SK-N-SH (cell line): ENCODE measurements around the gene MAPKAPK3. TPM values are rescaled to one million over a fixed set of nuclear protein-coding genes. Genes with fewer than 3 reads are reported as not detected.

ENCODE experiments used
- CTCF ChIA-PET: fragments of 300-600, 350-600 bp; formaldehyde crosslinking; extraction: SDS; loops from one replicate; lab custom pipeline; 2021; lab: Yijun Ruan, JAX
- POLR2A ChIA-PET: fragments of 350-600 bp; sonication (Branson Sonifier 250); formaldehyde crosslinking; extraction: SDS; loops from one replicate; lab custom pipeline; 2020; ENCODE audit warnings: antibody characterized with exemption, inconsistent platforms; lab: Yijun Ruan, JAX
- DNase-seq: peaks from one replicate; pipeline ENCODE4 v3.0.0; 2012
- H2AFZ ChIP-seq: fragments of 200-600 bp; sonication (generic); 2 replicates; pipeline ENCODE4 v1.8.1; 2016; ENCODE audit warnings: antibody characterized with exemption, mild to moderate bottlenecking, low read depth
- H3F3A ChIP-seq: fragments of 200-600 bp; sonication (generic); replicated peaks from 2 replicates; pipeline ENCODE3; 2016; ENCODE audit warnings: antibody characterized with exemption, mild to moderate bottlenecking; ENCODE audit not compliant: insufficient read depth
- H3K27ac ChIP-seq, 2 experiments: fragments of 200-500 bp in 1 of 2; fragments of 200-600 bp in 1 of 2; sonication (Bioruptor generic) in 1 of 2; sonication (generic), shearing (Covaris generic) in 1 of 2; 2 replicates each; pipeline versions ENCODE4 v1.5.1 to v1.6.1; 2014 to 2016; ENCODE audit warnings: low read depth in 2 of 2, inconsistent platforms in 1 of 2, low read length in 1 of 2, mild to moderate bottlenecking in 1 of 2, mixed read lengths in 1 of 2
- H3K27me3 ChIP-seq: fragments of 200-600 bp; sonication (generic), shearing (Covaris generic); 2 replicates; pipeline ENCODE4 v1.6.1; 2016; ENCODE audit warnings: mixed run types; ENCODE audit not compliant: insufficient read depth
- H3K36me3 ChIP-seq, 2 experiments: fragments of 200-500 bp in 1 of 2; fragments of 200-600 bp in 1 of 2; sonication (Bioruptor generic) in 1 of 2; sonication (generic) in 1 of 2; replicated peaks in 1 of 2; 2 replicates each; pipeline versions ENCODE3 to v1.5.1; 2014 to 2016; ENCODE audit warnings: low read length in 1 of 2, mild to moderate bottlenecking in 1 of 2; ENCODE audit not compliant: insufficient read depth in 2 of 2, control insufficient read depth in 1 of 2
- H3K4me1 ChIP-seq, 2 experiments: fragments of 200-500 bp in 1 of 2; fragments of 200-600 bp in 1 of 2; sonication (Bioruptor generic) in 1 of 2; sonication (generic), shearing (Covaris generic) in 1 of 2; 2 replicates each; pipeline versions ENCODE4 v1.5.1 to v1.6.1; 2014 to 2016; ENCODE audit warnings: low read depth in 1 of 2, low read length in 1 of 2, mixed run types in 1 of 2; ENCODE audit not compliant: insufficient read depth in 2 of 2, control insufficient read depth in 1 of 2
- H3K4me2 ChIP-seq: fragments of 200-600 bp; sonication (generic), shearing (Covaris generic); 2 replicates; pipeline ENCODE4 v1.6.1; 2017; ENCODE audit warnings: mixed run types
- H3K4me3 ChIP-seq, 2 experiments: fragments of 200-500 bp in 1 of 2; fragments of 200-600 bp in 1 of 2; sonication (Bioruptor generic) in 1 of 2; sonication (generic), shearing (Covaris generic) in 1 of 2; 2 replicates each; pipeline versions ENCODE4 v1.5.1 to v1.8.1; 2014 to 2016; ENCODE audit warnings: low read depth in 2 of 2, inconsistent platforms in 1 of 2, low read length in 1 of 2, mild to moderate bottlenecking in 1 of 2, mixed read lengths in 1 of 2, moderate library complexity in 1 of 2
- H3K79me2 ChIP-seq: fragments of 200-600 bp; sonication (generic); 2 replicates; pipeline ENCODE4 v1.8.1; 2017; ENCODE audit warnings: mild to moderate bottlenecking; ENCODE audit not compliant: insufficient read depth
- H3K9ac ChIP-seq: fragments of 200-600 bp; sonication (generic); 2 replicates; pipeline ENCODE4 v1.6.1; 2017; ENCODE audit warnings: mixed run types
- H3K9me2 ChIP-seq: fragments of 200-600 bp; sonication (generic); 2 replicates; pipeline ENCODE4 v1.6.1; 2017; ENCODE audit warnings: mixed run types
- H3K9me3 ChIP-seq: fragments of 200-600 bp; sonication (generic); 2 replicates; pipeline ENCODE4 v1.6.1; 2017; ENCODE audit warnings: mixed run types, mild to moderate bottlenecking, moderate library complexity
- H4K20me1 ChIP-seq: fragments of 200-600 bp; sonication (generic); 2 replicates; pipeline ENCODE4 v1.6.1; 2017; ENCODE audit warnings: mild to moderate bottlenecking, mixed run types; ENCODE audit not compliant: insufficient read depth
- CHD2 ChIP-seq: fragments of 150-350 bp; IDR thresholded peaks from 2 replicates; pipeline ENCODE4 v1.6.1; 2018; ENCODE audit warnings: low read length; ENCODE audit not compliant: partially characterized antibody
- CTCF ChIP-seq: fragments of 200-600 bp; sonication (generic); IDR thresholded peaks from 2 replicates; pipeline ENCODE4 v1.6.1; 2017; ENCODE audit warnings: antibody characterized with exemption, mild to moderate bottlenecking, moderate library complexity
- ELF1 ChIP-seq: IDR thresholded peaks from 2 replicates; pipeline ENCODE4 v1.4.0; 2012
- EZH2phosphoT487 ChIP-seq: fragments of 200-600 bp; sonication (generic); IDR thresholded peaks from 2 replicates; pipeline ENCODE4 v1.6.1; 2017; ENCODE audit warnings: low read depth, mixed run types, mild to moderate bottlenecking, antibody characterized with exemption, moderate library complexity, borderline replicate concordance
- FOSL2 ChIP-seq: IDR thresholded peaks from 2 replicates; pipeline ENCODE4 v1.4.0; 2012; ENCODE audit warnings: low read depth, mild to moderate bottlenecking, moderate library complexity, borderline replicate concordance
- IRF3 ChIP-seq: fragments of 150-350 bp; IDR thresholded peaks from 2 replicates; pipeline ENCODE4 v1.6.1; 2016; ENCODE audit warnings: mild to moderate bottlenecking, low read depth, low read length
- JUND ChIP-seq: IDR thresholded peaks from 2 replicates; pipeline ENCODE4 v1.4.0; 2012
- MEF2A ChIP-seq: IDR thresholded peaks from 2 replicates; pipeline ENCODE4 v1.4.0; 2012; ENCODE audit warnings: low read depth, borderline replicate concordance
- NRF1 ChIP-seq: IDR thresholded peaks from 2 replicates; pipeline ENCODE4 v1.6.1; 2012; ENCODE audit warnings: low read depth, mild to moderate bottlenecking, low read length
- RFX5 ChIP-seq: IDR thresholded peaks from 2 replicates; pipeline ENCODE4 v1.6.1; 2012; ENCODE audit warnings: mild to moderate bottlenecking, improper control_type of control experiment, low read length
- RXRA ChIP-seq: IDR thresholded peaks from 2 replicates; pipeline ENCODE4 v1.4.0; 2012; ENCODE audit warnings: low read depth, mild to moderate bottlenecking, borderline replicate concordance
- TCF12 ChIP-seq: IDR thresholded peaks from 2 replicates; pipeline ENCODE4 v1.4.0; 2012
- ZBTB33 ChIP-seq: IDR thresholded peaks from 2 replicates; pipeline ENCODE4 v1.4.0; 2012; ENCODE audit warnings: low read depth, borderline replicate concordance
- WGBS: methylation state at CpG from one replicate; pipeline ENCODE4 v1.1.6; 2017; ENCODE audit warnings: low lambda C conversion rate; 5-methylcytosine and 5-hydroxymethylcytosine counted together
- polyA plus RNA-seq, 3 experiments: library from polyadenylated mRNA; depleted of rRNA; stranded (reverse); fragments of >200 nt; gene quantifications; 2 replicates each; pipeline ENCODE4 v1.2.3, GENCODE V29; 2012
- TF ChIP-seq, protein P1 (sequence below): IDR thresholded peaks from 2 replicates; pipeline ENCODE4 v1.4.0; 2012; ENCODE audit warnings: low read depth
- TF ChIP-seq, protein P2 (sequence below): IDR thresholded peaks from 2 replicates; pipeline ENCODE4 v1.6.1; 2012; ENCODE audit warnings: mild to moderate bottlenecking, low read depth, low read length, moderate library complexity
- TF ChIP-seq, protein P3 (sequence below): IDR thresholded peaks from 2 replicates; pipeline ENCODE4; 2012

Gene MAPKAPK3
- polyA plus RNA-seq, 1 of the 3 experiments (the other 2 are of a cell fraction): 29.4 TPM

GRCh38 chr3:50625231-50626182, 8.6 kb downstream of the MAPKAPK3 start:
- no peak overlapping the region for H3K4me2 ChIP-seq
- no peak overlapping the region for H3K9ac ChIP-seq
- no peaks in the 10 kb centered on the region for H3K9me2 ChIP-seq
- DNase-seq: no peak
- no peaks in the 10 kb centered on the region for H3K9me3 ChIP-seq
- TF ChIP-seq ELF1 (no peak), CHD2 (no peak), IRF3 (no peak), MEF2A (no peak), NRF1 (no peak), TCF12 (no peak)
- TF ChIP-seq, protein P1, sequence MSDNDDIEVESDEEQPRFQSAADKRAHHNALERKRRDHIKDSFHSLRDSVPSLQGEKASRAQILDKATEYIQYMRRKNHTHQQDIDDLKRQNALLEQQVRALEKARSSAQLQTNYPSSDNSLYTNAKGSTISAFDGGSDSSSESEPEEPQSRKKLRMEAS: no peak
- TF ChIP-seq, protein P2, sequence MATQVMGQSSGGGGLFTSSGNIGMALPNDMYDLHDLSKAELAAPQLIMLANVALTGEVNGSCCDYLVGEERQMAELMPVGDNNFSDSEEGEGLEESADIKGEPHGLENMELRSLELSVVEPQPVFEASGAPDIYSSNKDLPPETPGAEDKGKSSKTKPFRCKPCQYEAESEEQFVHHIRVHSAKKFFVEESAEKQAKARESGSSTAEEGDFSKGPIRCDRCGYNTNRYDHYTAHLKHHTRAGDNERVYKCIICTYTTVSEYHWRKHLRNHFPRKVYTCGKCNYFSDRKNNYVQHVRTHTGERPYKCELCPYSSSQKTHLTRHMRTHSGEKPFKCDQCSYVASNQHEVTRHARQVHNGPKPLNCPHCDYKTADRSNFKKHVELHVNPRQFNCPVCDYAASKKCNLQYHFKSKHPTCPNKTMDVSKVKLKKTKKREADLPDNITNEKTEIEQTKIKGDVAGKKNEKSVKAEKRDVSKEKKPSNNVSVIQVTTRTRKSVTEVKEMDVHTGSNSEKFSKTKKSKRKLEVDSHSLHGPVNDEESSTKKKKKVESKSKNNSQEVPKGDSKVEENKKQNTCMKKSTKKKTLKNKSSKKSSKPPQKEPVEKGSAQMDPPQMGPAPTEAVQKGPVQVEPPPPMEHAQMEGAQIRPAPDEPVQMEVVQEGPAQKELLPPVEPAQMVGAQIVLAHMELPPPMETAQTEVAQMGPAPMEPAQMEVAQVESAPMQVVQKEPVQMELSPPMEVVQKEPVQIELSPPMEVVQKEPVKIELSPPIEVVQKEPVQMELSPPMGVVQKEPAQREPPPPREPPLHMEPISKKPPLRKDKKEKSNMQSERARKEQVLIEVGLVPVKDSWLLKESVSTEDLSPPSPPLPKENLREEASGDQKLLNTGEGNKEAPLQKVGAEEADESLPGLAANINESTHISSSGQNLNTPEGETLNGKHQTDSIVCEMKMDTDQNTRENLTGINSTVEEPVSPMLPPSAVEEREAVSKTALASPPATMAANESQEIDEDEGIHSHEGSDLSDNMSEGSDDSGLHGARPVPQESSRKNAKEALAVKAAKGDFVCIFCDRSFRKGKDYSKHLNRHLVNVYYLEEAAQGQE: no peak
- no peaks in the 10 kb centered on the region; the same call in 1 of the 2 replicates for H3K79me2 ChIP-seq
- POLR2A ChIA-PET: no interaction called here
- H3K27ac ChIP-seq: no peak overlapping the region
- H4K20me1 ChIP-seq: no peaks in the 10 kb centered on the region
- 90% methylated on average over 15 of the region's 18 CpGs for WGBS
- no peaks in the 10 kb centered on the region for H3K36me3 ChIP-seq
- H3K4me1 ChIP-seq: peaks cover 11 to 14% of the 10 kb centered on the region in 2 experiments; a peak in 2 of 4 replicates
- H3K4me3 ChIP-seq: no peak overlapping the region
- no peak overlapping the region for H2AFZ ChIP-seq
- CTCF ChIA-PET: interaction anchor here (1.1 to 14.3 kb wide), 3 partner anchors 8 to 27 kb away, joined by 3 to 162 read pairs (median 4); partner anchors contain the start of gene MAPKAPK3
- H3K27me3 ChIP-seq: no peaks in the 10 kb centered on the region
- no peaks in the 10 kb centered on the region for H3F3A ChIP-seq

GRCh38 chr3:50626401-50626800, 9.4 kb downstream of the MAPKAPK3 start:
- H2AFZ ChIP-seq: no peak overlapping the region
- no peak overlapping the region for H3K4me3 ChIP-seq
- H3K4me2 ChIP-seq: no peak overlapping the region
- H3K9me2 ChIP-seq: no peaks in the 10 kb centered on the region
- no peaks in the 10 kb centered on the region; the same call in 1 of the 2 replicates for H3K79me2 ChIP-seq
- H3K9me3 ChIP-seq: no peaks in the 10 kb centered on the region
- POLR2A ChIA-PET: interaction anchor here (0.7 kb wide), 1 partner anchor 19 kb away, joined by 3 read pairs; no protein-coding TSS in a partner anchor
- no peaks in the 10 kb centered on the region for H3K36me3 ChIP-seq
- no peaks in the 10 kb centered on the region for H3K27me3 ChIP-seq
- WGBS: 100% methylated on average over 1 of the region's 3 CpGs
- CTCF ChIA-PET: interaction anchor here (1.1 to 14.3 kb wide), 3 partner anchors 8 to 26 kb away, joined by 3 to 162 read pairs (median 4); partner anchors contain the start of gene MAPKAPK3
- H3K27ac ChIP-seq: no peak overlapping the region
- H3F3A ChIP-seq: no peaks in the 10 kb centered on the region
- no peak for DNase-seq
- H4K20me1 ChIP-seq: no peaks in the 10 kb centered on the region
- no peak overlapping the region for H3K9ac ChIP-seq
- H3K4me1 ChIP-seq: peaks cover 11 to 23% of the 10 kb centered on the region in 2 experiments; a peak in 3 of 4 replicates
- no peak for TF ChIP-seq EZH2phosphoT487
- TF ChIP-seq RXRA: no peak
- TF ChIP-seq RFX5: no peak
- TF ChIP-seq, protein P3, sequence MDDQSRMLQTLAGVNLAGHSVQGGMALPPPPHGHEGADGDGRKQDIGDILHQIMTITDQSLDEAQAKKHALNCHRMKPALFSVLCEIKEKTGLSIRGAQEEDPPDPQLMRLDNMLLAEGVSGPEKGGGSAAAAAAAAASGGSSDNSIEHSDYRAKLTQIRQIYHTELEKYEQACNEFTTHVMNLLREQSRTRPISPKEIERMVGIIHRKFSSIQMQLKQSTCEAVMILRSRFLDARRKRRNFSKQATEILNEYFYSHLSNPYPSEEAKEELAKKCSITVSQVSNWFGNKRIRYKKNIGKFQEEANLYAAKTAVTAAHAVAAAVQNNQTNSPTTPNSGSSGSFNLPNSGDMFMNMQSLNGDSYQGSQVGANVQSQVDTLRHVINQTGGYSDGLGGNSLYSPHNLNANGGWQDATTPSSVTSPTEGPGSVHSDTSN: no peak
- TF ChIP-seq JUND: no peak
- TF ChIP-seq ZBTB33: no peak
- no peak for TF ChIP-seq CTCF
- TF ChIP-seq FOSL2: no peak
